Vagina (tissue), 2 donors: Measurements from ENCODE around the gene FOXO4. TPM values are rescaled to one million over a fixed set of nuclear protein-coding genes. Genes with fewer than 3 reads are reported as not detected.

Experiments
- DNase-seq, 2 donors: peaks; one replicate each; pipeline ENCODE4 v3.0.0-alpha.2; 2017; ENCODE audit errors: extremely low spot score in 2 of 2
- H3K27ac ChIP-seq: fragments of 200-600 bp; sonication (generic); one replicate; pipeline ENCODE4 v1.5.1; 2019
- H3K27me3 ChIP-seq: fragments of 200-600 bp; sonication (generic); one replicate; pipeline ENCODE4 v1.5.1; 2019
- H3K36me3 ChIP-seq, 2 donors: fragments of 200-600 bp; sonication (generic); one replicate each; pipeline ENCODE4 v1.5.1; 2017 to 2019
- H3K4me1 ChIP-seq: fragments of 200-600 bp; sonication (generic); one replicate; pipeline ENCODE4 v1.5.1; 2019
- H3K4me3 ChIP-seq, 2 donors: fragments of 200-600 bp; sonication (generic); 1 replicate in 1 of 2; 2 replicates in 1 of 2; pipeline ENCODE4 v1.5.1; 2016 to 2019
- H3K9me3 ChIP-seq: fragments of 200-600 bp; sonication (generic); one replicate; pipeline ENCODE4 v1.5.1; 2019
- POLR2A ChIP-seq, 2 donors: fragments of 450-650 bp; IDR thresholded peaks; one replicate each; pipeline ENCODE4 v1.6.1; 2017; ENCODE audit warnings: antibody characterized with exemption in 2 of 2, mild to moderate bottlenecking in 2 of 2, moderate library complexity in 2 of 2
- POLR2AphosphoS5 ChIP-seq, 2 donors: sonication (generic); formaldehyde crosslinking; IDR thresholded peaks; one replicate each; pipeline ENCODE4 v1.9.0; 2017; ENCODE audit warnings: antibody characterized with exemption in 2 of 2, mild to moderate bottlenecking in 2 of 2, low read depth in 1 of 2; ENCODE audit not compliant: insufficient read depth in 1 of 2
- intact Hi-C: fragments of 100-400 bp; cut with DNase I; formaldehyde crosslinking; loops from one replicate; pipeline ENCODE4 v1.15.1; 2023
- small RNA-seq: library from RNA; depleted of rRNA; stranded (forward); fragments of <200 nt; gene quantifications from one replicate; pipeline ENCODE3, GENCODE V24; 2016
- total RNA-seq: library from RNA; depleted of rRNA; stranded (reverse); fragments of >200 nt; gene quantifications from one replicate; pipeline ENCODE4 v1.2.3, GENCODE V29; 2016
- TF ChIP-seq, protein P1 (sequence below), 3 experiments: fragments of 450-650 bp in 2 of 3; fragments of 200-600 bp in 1 of 3; sonication (generic) in 1 of 3; IDR thresholded peaks; one replicate each; pipeline ENCODE4 v1.5.1; 2017 to 2019; ENCODE audit warnings: antibody characterized with exemption in 3 of 3, mild to moderate bottlenecking in 2 of 3, moderate library complexity in 2 of 3

FOXO4 gene
- total RNA-seq, 1 donor from 2014 or later = 22.8 TPM

DNA sequence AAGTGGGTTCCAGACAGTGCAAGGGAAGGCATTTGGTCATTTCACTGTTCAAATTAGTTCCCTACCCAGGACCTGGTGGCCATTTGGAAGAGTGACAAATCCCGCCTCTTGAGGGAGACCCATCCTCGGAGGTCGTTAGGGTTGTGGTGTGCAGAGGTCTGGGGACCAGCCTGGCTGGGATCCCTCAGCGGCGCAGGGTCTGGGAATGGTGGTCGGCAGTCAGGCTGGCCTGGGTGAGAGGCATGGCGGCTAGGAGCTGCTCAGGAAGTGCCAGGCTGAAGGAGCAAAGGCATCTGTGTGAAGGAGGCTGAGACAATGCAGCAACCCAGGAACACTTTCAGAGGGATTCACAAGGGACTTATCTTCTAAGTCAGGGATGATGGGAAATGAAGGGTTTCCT is 55.7 kb downstream of the FOXO4 start:
- Histone ChIP-seq H3K4me3 (no peak overlapping the region), H3K27ac (no peak overlapping the region), H3K36me3 (no peaks in the 10 kb centered on the region), H3K9me3 (no peaks in the 10 kb centered on the region), H3K4me1 (no peaks in the 10 kb centered on the region), H3K27me3 (no peaks in the 10 kb centered on the region)
- TF ChIP-seq, protein P1, sequence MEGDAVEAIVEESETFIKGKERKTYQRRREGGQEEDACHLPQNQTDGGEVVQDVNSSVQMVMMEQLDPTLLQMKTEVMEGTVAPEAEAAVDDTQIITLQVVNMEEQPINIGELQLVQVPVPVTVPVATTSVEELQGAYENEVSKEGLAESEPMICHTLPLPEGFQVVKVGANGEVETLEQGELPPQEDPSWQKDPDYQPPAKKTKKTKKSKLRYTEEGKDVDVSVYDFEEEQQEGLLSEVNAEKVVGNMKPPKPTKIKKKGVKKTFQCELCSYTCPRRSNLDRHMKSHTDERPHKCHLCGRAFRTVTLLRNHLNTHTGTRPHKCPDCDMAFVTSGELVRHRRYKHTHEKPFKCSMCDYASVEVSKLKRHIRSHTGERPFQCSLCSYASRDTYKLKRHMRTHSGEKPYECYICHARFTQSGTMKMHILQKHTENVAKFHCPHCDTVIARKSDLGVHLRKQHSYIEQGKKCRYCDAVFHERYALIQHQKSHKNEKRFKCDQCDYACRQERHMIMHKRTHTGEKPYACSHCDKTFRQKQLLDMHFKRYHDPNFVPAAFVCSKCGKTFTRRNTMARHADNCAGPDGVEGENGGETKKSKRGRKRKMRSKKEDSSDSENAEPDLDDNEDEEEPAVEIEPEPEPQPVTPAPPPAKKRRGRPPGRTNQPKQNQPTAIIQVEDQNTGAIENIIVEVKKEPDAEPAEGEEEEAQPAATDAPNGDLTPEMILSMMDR (IDR thresholded peaks at IDR 0.05) = no peak
- TF ChIP-seq POLR2A (IDR thresholded peaks at IDR 0.05) = no peak
- TF ChIP-seq POLR2AphosphoS5 (IDR thresholded peaks at IDR 0.05; ENCODE audit: insufficient read depth in 1 of 2, low read depth in 1 of 2) = no peak
- no peak for DNase-seq
- intact Hi-C loops = no loop called here

Small RNA genes within 50 kb of the gene (small RNA-seq; reads per million reads assigned to genes)
- gene CXorf65 = not detected

Other genes starting within 250 kb of the FOXO4 start
- not detected for gene TEX11, start 187.1 kb upstream of the FOXO4 start, total RNA-seq
- gene SLC7A3, start 164.8 kb upstream of the FOXO4 start, total RNA-seq = 1.7 TPM
- gene SNX12, start 27.5 kb upstream of the FOXO4 start, total RNA-seq = 25.0 TPM
- gene CXorf65, start 10.9 kb downstream of the FOXO4 start, total RNA-seq = not detected
- gene IL2RG, start 15.7 kb downstream of the FOXO4 start, total RNA-seq = 4.2 TPM
- 39.3 TPM for gene MED12, start 22.7 kb downstream of the FOXO4 start, total RNA-seq
- gene NLGN3, start 49.0 kb downstream of the FOXO4 start, total RNA-seq = 1.7 TPM
- gene GJB1, start 127.4 kb downstream of the FOXO4 start, total RNA-seq = not detected
- gene ZMYM3, start 158.3 kb downstream of the FOXO4 start, total RNA-seq = 27.0 TPM
- 171 TPM for gene NONO, start 187.8 kb downstream of the FOXO4 start, total RNA-seq
- gene ITGB1BP2, start 205.9 kb downstream of the FOXO4 start, total RNA-seq = 1.7 TPM